Tibial nerve (tissue), 4 donors: Measurements from ENCODE around the gene H2BK1. TPM values are rescaled to one million over a fixed set of nuclear protein-coding genes. Genes with fewer than 3 reads are reported as not detected.

Experiments used
- DNase-seq, 2 donors: peaks; one replicate each; pipeline ENCODE4 v3.0.0-alpha.2; 2019; ENCODE audit warnings: low spot score in 2 of 2
- H3K27ac ChIP-seq, 4 donors: fragments of 200-600 bp; sonication (generic) in 3 of 4; one replicate each; pipeline ENCODE4 v1.5.1; 2017 to 2019; ENCODE audit warnings: mild to moderate bottlenecking in 1 of 4
- H3K27me3 ChIP-seq, 2 donors: fragments of 200-600 bp; sonication (generic) in 1 of 2; one replicate each; pipeline versions ENCODE4 v1.5.1 to v1.6.0; 2017 to 2019
- H3K36me3 ChIP-seq, 3 donors: fragments of 200-600 bp; sonication (generic); one replicate each; pipeline ENCODE4 v1.5.1; 2018 to 2019
- H3K4me1 ChIP-seq, 4 donors: fragments of 200-600 bp; sonication (generic) in 3 of 4; one replicate each; pipeline ENCODE4 v1.5.1; 2017 to 2019
- H3K4me3 ChIP-seq, 4 donors: fragments of 200-600 bp; sonication (generic) in 3 of 4; one replicate each; pipeline ENCODE4 v1.5.1; 2017 to 2019; ENCODE audit warnings: mild to moderate bottlenecking in 1 of 4, moderate library complexity in 1 of 4
- H3K9me3 ChIP-seq, 4 donors: fragments of 200-600 bp; sonication (generic) in 3 of 4; one replicate each; pipeline ENCODE4 v1.5.1; 2017 to 2019
- CTCF ChIP-seq, 5 experiments: fragments of 200-600 bp in 3 of 5; fragments of 450-650 bp in 2 of 5; sonication (generic) in 3 of 5; IDR thresholded peaks; one replicate each; pipeline ENCODE4 v1.5.1; 2016 to 2019; ENCODE audit warnings: antibody characterized with exemption in 5 of 5, mild to moderate bottlenecking in 3 of 5, moderate library complexity in 2 of 5
- EP300 ChIP-seq, 2 donors: sonication (generic); formaldehyde crosslinking; IDR thresholded peaks; one replicate each; pipeline ENCODE4 v1.6.1; 2017; ENCODE audit warnings: antibody characterized with exemption in 2 of 2, mild to moderate bottlenecking in 1 of 2
- POLR2A ChIP-seq, 2 donors: fragments of 450-650 bp; IDR thresholded peaks; one replicate each; pipeline ENCODE4 v1.6.1; 2017; ENCODE audit warnings: antibody characterized with exemption in 2 of 2, mild to moderate bottlenecking in 2 of 2, moderate library complexity in 2 of 2
- WGBS, 2 donors: methylation state at CpG; one replicate each; pipeline ENCODE4 v1.1.5; 2018; 5-methylcytosine and 5-hydroxymethylcytosine counted together
- total RNA-seq, 4 donors: library from RNA; depleted of rRNA; stranded (reverse); fragments of >200 nt; gene quantifications; one replicate each; pipeline ENCODE4 v1.1.0, GENCODE V29; 2016

H2BK1 gene
- total RNA-seq, 4 donors from 2014 or later: not detected

DNA sequence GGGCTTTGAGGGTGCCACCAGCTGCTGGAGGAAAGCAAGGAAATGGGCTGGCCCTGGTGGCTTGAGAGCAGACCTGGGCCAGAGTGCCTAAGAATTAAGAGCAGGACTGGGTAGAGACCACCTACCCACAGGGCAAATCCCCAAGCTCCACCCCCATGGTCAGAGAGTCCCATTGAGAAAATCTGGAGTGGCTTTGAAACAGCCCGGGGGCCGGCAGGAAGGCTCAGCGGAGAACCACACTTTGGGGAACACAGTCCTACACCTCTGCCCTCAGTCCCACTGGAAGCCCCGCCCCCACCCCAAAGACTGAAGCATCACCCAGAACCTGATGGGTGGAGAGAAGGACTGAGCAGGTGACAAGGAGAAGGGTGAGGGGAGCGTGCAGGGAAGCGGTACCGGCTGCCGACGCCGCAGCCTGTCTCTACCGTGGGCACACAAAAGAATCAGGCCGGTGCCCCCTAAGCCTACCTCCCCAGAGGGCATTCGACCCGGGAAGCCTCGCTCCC lies 34.6 kb upstream of the H2BK1 start:
- no peak for DNase-seq
- Histone ChIP-seq H3K27me3 (no peaks in the 10 kb centered on the region), H3K4me3 (peak overlapping the region in 3 of 4 donors; percentile 10 to 46 (median 37)), H3K27ac (peak overlapping the region; percentile 14 to 96 (median 32)), H3K4me1 (peaks cover 0 to 69% (median 44%) of the 10 kb centered on the region in 4 donors), H3K9me3 (no peaks in the 10 kb centered on the region), H3K36me3 (peaks cover 0 to 26% (median 0%) of the 10 kb centered on the region in 3 donors)
- 14 to 21% methylated on average over 14 to 15 of the region's 15 CpGs for WGBS, 2 donors
- TF ChIP-seq POLR2A (IDR thresholded peaks at IDR 0.05) (no peak), CTCF (IDR thresholded peaks at IDR 0.05) (no peak), EP300 (IDR thresholded peaks at IDR 0.05) (no peak)

GRCh38 chr7:151244196-151244840 lies 34.0 kb upstream of the H2BK1 start:
- H3K27ac ChIP-seq: peak overlapping the region in 1 of 4 donors; percentile 96
- WGBS, 2 donors: 24 to 31% methylated on average over 8 to 10 of the region's 10 CpGs

DNA sequence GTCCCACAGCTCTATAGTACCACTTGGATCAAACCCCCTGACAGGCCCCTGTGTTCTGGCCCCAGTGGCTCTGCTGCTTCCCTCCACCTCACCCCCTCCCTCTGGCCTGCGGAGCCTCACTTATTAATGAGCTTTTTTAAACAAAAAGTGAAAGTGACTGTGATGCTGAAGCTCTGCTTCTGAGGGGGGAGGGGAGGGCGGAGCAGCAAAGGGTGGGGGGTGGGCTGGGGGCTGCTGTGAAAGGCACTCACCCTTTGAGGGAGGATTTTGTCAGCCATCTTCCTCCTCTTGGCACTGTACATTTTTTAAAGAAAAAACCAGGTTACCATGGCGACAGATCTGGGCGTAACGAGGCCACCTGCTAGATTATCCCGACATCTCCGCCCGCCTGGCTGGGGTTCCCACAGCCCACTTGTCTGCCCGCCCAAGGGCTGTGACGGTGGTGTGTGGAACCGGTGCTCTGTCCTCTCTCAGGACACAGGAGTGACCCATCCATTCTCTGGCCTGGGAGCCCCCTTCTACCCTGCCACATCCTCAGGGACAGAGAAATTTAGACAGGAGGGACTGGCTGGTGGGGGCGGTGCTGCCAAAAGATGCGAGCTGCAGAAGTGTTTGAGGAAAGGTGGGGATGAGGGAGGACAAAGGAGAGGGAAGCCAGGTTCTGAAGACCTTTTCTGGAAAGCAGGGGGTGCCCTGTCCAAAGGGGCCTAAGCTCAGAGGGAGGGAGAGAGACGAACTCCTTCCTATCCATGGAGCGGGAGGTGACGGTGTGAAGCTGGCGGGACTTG lies 33.3 kb upstream of the H2BK1 start:
- no peak for DNase-seq

More at GRCh38 chr7:151244196-151244840, 34.0 kb upstream of the H2BK1 start:
- H3K9me3 ChIP-seq: no peaks in the 10 kb centered on the region
- DNase-seq: peak in 1 of 2 donors; percentile 63
- peaks cover 0 to 32% (median 0%) of the 10 kb centered on the region in 3 donors for H3K36me3 ChIP-seq
- peaks cover 0 to 63% (median 39%) of the 10 kb centered on the region in 4 donors for H3K4me1 ChIP-seq
- TF ChIP-seq CTCF (IDR thresholded peaks at IDR 0.05) (peak; percentile 62 to 88 (median 82)), POLR2A (IDR thresholded peaks at IDR 0.05) (no peak)
- H3K27me3 ChIP-seq: no peaks in the 10 kb centered on the region
- H3K4me3 ChIP-seq: no peak overlapping the region

DNA sequence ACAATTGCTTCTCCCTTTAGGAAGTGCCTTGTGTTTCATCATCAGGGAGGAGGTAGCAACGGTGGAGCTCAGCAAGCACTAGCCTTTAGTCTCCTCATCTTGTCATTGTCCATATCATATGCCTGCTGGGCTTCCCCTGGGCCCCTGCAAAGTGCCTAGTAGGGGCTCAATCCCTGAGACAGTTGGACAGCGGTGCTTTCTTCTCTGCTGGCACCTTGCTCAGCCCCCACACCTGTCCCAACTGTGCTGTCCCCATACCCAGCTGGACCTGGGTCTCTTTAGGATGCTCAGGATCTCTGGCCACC lies 32.7 kb upstream of the H2BK1 start:
- H3K4me3 ChIP-seq: peak overlapping the region in 1 of 4 donors; percentile 18
- H3K36me3 ChIP-seq: peaks cover 0 to 45% (median 4%) of the 10 kb centered on the region in 3 donors
- peaks cover 0 to 55% (median 39%) of the 10 kb centered on the region in 4 donors for H3K4me1 ChIP-seq
- no peak for DNase-seq
- peak overlapping the region in 2 of 4 donors; percentile 47 to 64 for H3K27ac ChIP-seq
- no peaks in the 10 kb centered on the region for H3K9me3 ChIP-seq
- 41 to 45% methylated on average over 2 of the region's 2 CpGs for WGBS, 2 donors
- TF ChIP-seq POLR2A (IDR thresholded peaks at IDR 0.05) (no peak), CTCF (IDR thresholded peaks at IDR 0.05) (no peak)
- H3K27me3 ChIP-seq: no peaks in the 10 kb centered on the region

More for the DNA sequence above, 33.3 kb upstream of the H2BK1 start:
- H3K9me3 ChIP-seq: no peaks in the 10 kb centered on the region
- peak overlapping the region in 1 of 4 donors; percentile 18 for H3K4me3 ChIP-seq
- H3K27me3 ChIP-seq: no peaks in the 10 kb centered on the region
- peak overlapping the region in 2 of 4 donors; percentile 47 to 64 for H3K27ac ChIP-seq
- H3K4me1 ChIP-seq: peaks cover 0 to 59% (median 39%) of the 10 kb centered on the region in 4 donors
- WGBS, 2 donors: 43 to 54% methylated on average over 16 to 17 of the region's 17 CpGs
- TF ChIP-seq CTCF (IDR thresholded peaks at IDR 0.05): no peak
- TF ChIP-seq EP300 (IDR thresholded peaks at IDR 0.05): no peak
- TF ChIP-seq POLR2A (IDR thresholded peaks at IDR 0.05): no peak
- peaks cover 0 to 39% (median 4%) of the 10 kb centered on the region in 3 donors for H3K36me3 ChIP-seq
